ENCODE data around the gene SNCAIP. TPM values are rescaled to one million over a fixed set of nuclear protein-coding genes. Genes with fewer than 3 reads are reported as not detected.

SNCAIP gene
- total RNA-seq, 1 experiment from 2014 or later: 3.0 TPM

- Histone ChIP-seq H3K4me1 (ENCODE audit: insufficient read depth, low read length) (no peaks in the 10 kb centered on the region), H2BK20ac (ENCODE audit: low read depth, low read length, poor library complexity, severe bottlenecking) (no peak overlapping the region), H3K23ac (ENCODE audit: insufficient read length, low read depth, low read length) (no peak overlapping the region), H2BK120ac (ENCODE audit: low read depth, low read length, poor library complexity, severe bottlenecking) (no peak overlapping the region), H4K5ac (ENCODE audit: insufficient read length, low read depth, low read length) (no peak overlapping the region), H4K8ac (replicated peaks; ENCODE audit: insufficient read length, low read depth, low read length) (no peak overlapping the region), H3K4ac (ENCODE audit: low read depth, low read length) (no peak overlapping the region), H3K4me2 (ENCODE audit: insufficient read depth, insufficient read length, low read length) (no peak overlapping the region), H2AFZ (ENCODE audit: low read length) (no peak overlapping the region), H3K56ac (ENCODE audit: insufficient read length, low read depth, low read length) (no peak overlapping the region), H2BK15ac (ENCODE audit: low read depth, low read length) (no peak overlapping the region), H2BK12ac (ENCODE audit: insufficient read length, low read depth, low read length) (no peak overlapping the region), H2AK5ac (ENCODE audit: insufficient read length, low read length) (no peak overlapping the region), H3K27ac (ENCODE audit: insufficient read length, low read depth, low read length) (no peak overlapping the region), H2BK5ac (ENCODE audit: insufficient read length, low read length) (no peak overlapping the region), H3K18ac (ENCODE audit: insufficient read length, low read depth, low read length) (no peak overlapping the region), H3K14ac (ENCODE audit: insufficient read depth, low read length) (no peak overlapping the region), H3K79me2 (ENCODE audit: insufficient read depth, low read length) (no peaks in the 10 kb centered on the region), H3T11ph (ENCODE audit: low read length) (no peak overlapping the region), H3K9me3 (ENCODE audit: control insufficient read depth, low read depth, low read length) (no peaks in the 10 kb centered on the region), H4K91ac (ENCODE audit: insufficient read length, low read depth, low read length) (no peak overlapping the region), H3K23me2 (ENCODE audit: insufficient read length, low read depth, low read length, poor library complexity, severe bottlenecking) (no peaks in the 10 kb centered on the region), H3K9ac (ENCODE audit: extremely low read depth, insufficient read length, low read length) (no peak overlapping the region), H3K79me1 (ENCODE audit: insufficient read depth, low read depth, low read length, poor library complexity, severe bottlenecking) (no peaks in the 10 kb centered on the region), H3K27me3 (ENCODE audit: insufficient read depth, low read length) (no peaks in the 10 kb centered on the region), H4K20me1 (ENCODE audit: control insufficient read depth, insufficient read depth, insufficient read length) (no peaks in the 10 kb centered on the region)
- H3K27me3 Mint-ChIP-seq (ENCODE audit: low read depth): no peaks in the 10 kb centered on the region
- H3K4me3 Mint-ChIP-seq: no peak overlapping the region
- no peak overlapping the region for H3K27ac Mint-ChIP-seq
- DNase-seq: no peak
- peaks cover 0 to 4% (median 3%) of the 10 kb centered on the region in 3 experiments; a peak in 3 of 7 replicates for H3K36me3 Mint-ChIP-seq (ENCODE audit: insufficient read depth in 1 of 3, low read depth in 3 of 3)
- TF ChIP-seq CTCF (conservative IDR thresholded peaks at IDR 0.05): no peak
- H3K4me1 Mint-ChIP-seq: no peaks in the 10 kb centered on the region
- peaks cover 2 to 6% of the 10 kb centered on the region in 2 experiments; a peak in 2 of 5 replicates for H3K9me3 Mint-ChIP-seq
Observed at GRCh38 chr5:122376250-122376649, 64.2 kb downstream of the SNCAIP start.
